HepG2 (cell line): ENCODE data around the gene JMJD8. TPM values are rescaled to one million over a fixed set of nuclear protein-coding genes. Genes with fewer than 3 reads are reported as not detected.

Experiments
- ARNTL ChIP-seq: sonication (generic); formaldehyde crosslinking; IDR thresholded peaks from 2 replicates; pipeline ENCODE4 v1.4.0; 2020; ENCODE audit warnings: mild to moderate bottlenecking, missing genetic modification reagents
- EED ChIP-seq: sonication (generic); formaldehyde crosslinking; IDR thresholded peaks from 2 replicates; pipeline ENCODE4 v1.5.0; 2020; ENCODE audit warnings: mild to moderate bottlenecking, missing genetic modification reagents
- HDAC6 ChIP-seq: fragments of 200-600 bp; sonication (generic); IDR thresholded peaks from 2 replicates; pipeline ENCODE4 v1.7.0; 2017; ENCODE audit warnings: mild to moderate bottlenecking, antibody characterized with exemption, low read length, low read depth
- HNRNPUL1 ChIP-seq: fragments of 200-400 bp; formaldehyde crosslinking; IDR thresholded peaks from 2 replicates; pipeline ENCODE4 v1.6.1; 2017; ENCODE audit warnings: low read depth, mild to moderate bottlenecking, low read length, moderate library complexity
- JARID2 ChIP-seq: sonication (generic); formaldehyde crosslinking; IDR thresholded peaks from 2 replicates; pipeline ENCODE4 v1.8.1; 2023; ENCODE audit warnings: missing genetic modification reagents, inconsistent platforms; ENCODE audit not compliant: insufficient replicate concordance
- NFIB ChIP-seq: sonication (generic); formaldehyde crosslinking; IDR thresholded peaks from 2 replicates; pipeline ENCODE4 v1.9.0; 2021; ENCODE audit warnings: missing genetic modification reagents, mild to moderate bottlenecking, borderline replicate concordance
- REPIN1 ChIP-seq: sonication (generic); formaldehyde crosslinking; IDR thresholded peaks from 2 replicates; pipeline ENCODE4 v1.8.0; 2022; ENCODE audit warnings: missing genetic modification reagents, low read depth, mild to moderate bottlenecking, borderline replicate concordance
- SKI ChIP-seq: fragments of 450-650 bp; IDR thresholded peaks from one replicate; pipeline ENCODE4 v1.6.1; 2018; ENCODE audit warnings: mild to moderate bottlenecking; ENCODE audit not compliant: partially characterized antibody
- SNAI1 ChIP-seq: sonication (generic); formaldehyde crosslinking; IDR thresholded peaks from 2 replicates; pipeline ENCODE4 v1.5.0; 2020; ENCODE audit warnings: mild to moderate bottlenecking, missing genetic modification reagents, borderline replicate concordance
- ZNF232 ChIP-seq: sonication (generic); formaldehyde crosslinking; IDR thresholded peaks from 2 replicates; pipeline ENCODE4 v1.4.0; 2020; ENCODE audit warnings: missing genetic modification reagents, borderline replicate concordance
- ZNF383 ChIP-seq: sonication (generic); formaldehyde crosslinking; IDR thresholded peaks from 2 replicates; pipeline ENCODE4 v1.4.0; 2020; ENCODE audit warnings: missing genetic modification reagents, mild to moderate bottlenecking, borderline replicate concordance
- ZNF7 ChIP-seq: IDR thresholded peaks from 2 replicates; pipeline ENCODE4 v1.6.1; 2016; ENCODE audit warnings: missing biosample characterization, missing genetic modification reagents
- ZNF724P ChIP-seq: sonication (generic); formaldehyde crosslinking; IDR thresholded peaks from 2 replicates; pipeline ENCODE4 v1.8.0; 2022; ENCODE audit warnings: missing genetic modification reagents, borderline replicate concordance
- polyA plus RNA-seq, 8 experiments: library from polyadenylated mRNA; depleted of rRNA in 3 of 8; stranded (reverse) in 7 of 8; unstranded in 1 of 8; fragments of >200 nt; fragmentation: Illumina TruSeq in 4 of 8; extraction: Trizol in 4 of 8; gene quantifications; 2 replicates each; pipeline versions ENCODE4 v1.2.1 to v1.2.3, GENCODE V29; 2011 to 2016; ENCODE audit warnings: low read depth in 4 of 8, missing spikeins in 1 of 8, mixed read lengths in 1 of 8; ENCODE audit not compliant: insufficient read depth in 1 of 8
- total RNA-seq, 5 experiments: library from RNA; depleted of rRNA; stranded (reverse); fragments of >200 nt; fragmentation: Illumina TruSeq; extraction: Trizol; gene quantifications; 2 replicates each; pipeline ENCODE4 v1.2.3, GENCODE V29; 2016; ENCODE audit warnings: low read depth in 1 of 5
- TF ChIP-seq, protein P1 (sequence below): sonication (generic); formaldehyde crosslinking; IDR thresholded peaks from 2 replicates; pipeline ENCODE4 v1.5.1; 2020; ENCODE audit warnings: mild to moderate bottlenecking, missing genetic modification reagents, borderline replicate concordance
- TF ChIP-seq, protein P2 (sequence below), 2 experiments: sonication (generic) in 1 of 2; formaldehyde crosslinking in 1 of 2; IDR thresholded peaks; 2 replicates each; pipeline versions ENCODE4 v1.6.1 to v1.9.0; 2014 to 2022; ENCODE audit warnings: antibody characterized with exemption in 1 of 2, borderline replicate concordance in 1 of 2, inconsistent platforms in 1 of 2, low read depth in 1 of 2, missing genetic modification reagents in 1 of 2
- TF ChIP-seq, protein P3 (sequence below): IDR thresholded peaks from 2 replicates; pipeline ENCODE4 v1.6.1; 2016; ENCODE audit warnings: missing genetic modification reagents, missing compliant biosample characterization
- TF ChIP-seq, protein P4 (sequence below): sonication (generic); formaldehyde crosslinking; IDR thresholded peaks from 2 replicates; pipeline ENCODE4 v1.8.0; 2022; ENCODE audit warnings: missing genetic modification reagents, mild to moderate bottlenecking, moderate library complexity, borderline replicate concordance

JMJD8 gene
- total and polyA plus RNA-seq, 2 of the 13 experiments (the other 11 are each of a cell fraction or from before 2014, with no cell fraction given): 2.6 to 11.8 TPM

DNA sequence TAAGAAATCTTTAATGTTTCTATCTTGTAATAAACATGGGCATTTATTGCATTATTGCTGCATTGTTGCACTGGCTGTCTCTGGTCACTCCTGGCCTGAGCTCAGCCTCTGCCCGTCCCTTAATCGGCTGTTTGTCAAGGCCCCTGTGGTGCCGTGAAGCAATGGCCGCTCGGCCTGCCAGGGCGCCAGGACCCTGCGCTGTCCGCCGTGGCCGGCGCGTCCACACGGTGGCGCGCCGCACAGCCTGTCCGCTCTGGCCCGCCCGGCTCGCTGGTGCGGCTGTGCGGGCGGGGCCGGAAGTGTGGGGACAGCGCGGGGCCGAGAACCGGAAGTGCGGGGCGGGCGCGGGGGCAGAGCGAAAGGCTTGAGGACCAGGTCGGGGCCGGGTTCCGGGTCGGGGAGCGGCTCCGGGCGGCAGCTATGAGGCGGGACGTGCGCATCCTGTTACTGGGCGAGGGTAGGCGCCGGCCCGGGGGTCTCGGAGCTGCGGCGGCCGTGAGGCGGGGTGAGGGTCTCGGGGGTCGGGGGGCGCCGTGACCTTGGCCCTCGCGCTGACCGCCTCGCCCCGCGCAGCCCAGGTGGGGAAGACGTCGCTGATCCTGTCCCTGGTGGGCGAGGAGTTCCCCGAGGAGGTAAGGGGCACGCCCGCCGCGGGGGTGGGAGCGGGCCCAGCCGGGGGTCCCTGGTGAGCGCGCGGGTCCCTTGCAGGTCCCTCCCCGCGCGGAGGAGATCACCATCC, 16.2 kb downstream of the JMJD8 start, which contains the start of gene RHOT2 (continued):
- TF ChIP-seq HDAC6: no peak
- TF ChIP-seq ARNTL (CRISPR knock-in tag): peak; percentile 57
- TF ChIP-seq, protein P1, sequence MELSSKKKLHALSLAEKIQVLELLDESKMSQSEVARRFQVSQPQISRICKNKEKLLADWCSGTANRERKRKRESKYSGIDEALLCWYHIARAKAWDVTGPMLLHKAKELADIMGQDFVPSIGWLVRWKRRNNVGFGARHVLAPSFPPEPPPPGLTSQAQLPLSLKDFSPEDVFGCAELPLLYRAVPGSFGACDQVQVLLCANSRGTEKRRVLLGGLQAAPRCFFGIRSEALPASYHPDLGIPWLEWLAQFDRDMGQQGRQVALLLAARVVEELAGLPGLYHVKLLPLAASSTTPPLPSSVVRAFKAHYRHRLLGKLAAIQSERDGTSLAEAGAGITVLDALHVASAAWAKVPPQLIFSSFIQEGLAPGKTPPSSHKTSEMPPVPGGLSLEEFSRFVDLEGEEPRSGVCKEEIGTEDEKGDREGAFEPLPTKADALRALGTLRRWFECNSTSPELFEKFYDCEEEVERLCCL: peak; percentile 73; the same call in 1 of the 2 replicates
- no peak for TF ChIP-seq HNRNPUL1
- TF ChIP-seq EED (CRISPR knock-in tag): no peak
- 0 out of 2 replicates have a peak, but pooled peaks have one; percentile 33 for TF ChIP-seq ZNF383 (CRISPR knock-in tag)
- no peak for TF ChIP-seq ZNF7
- no peak for TF ChIP-seq JARID2
- TF ChIP-seq, protein P2, sequence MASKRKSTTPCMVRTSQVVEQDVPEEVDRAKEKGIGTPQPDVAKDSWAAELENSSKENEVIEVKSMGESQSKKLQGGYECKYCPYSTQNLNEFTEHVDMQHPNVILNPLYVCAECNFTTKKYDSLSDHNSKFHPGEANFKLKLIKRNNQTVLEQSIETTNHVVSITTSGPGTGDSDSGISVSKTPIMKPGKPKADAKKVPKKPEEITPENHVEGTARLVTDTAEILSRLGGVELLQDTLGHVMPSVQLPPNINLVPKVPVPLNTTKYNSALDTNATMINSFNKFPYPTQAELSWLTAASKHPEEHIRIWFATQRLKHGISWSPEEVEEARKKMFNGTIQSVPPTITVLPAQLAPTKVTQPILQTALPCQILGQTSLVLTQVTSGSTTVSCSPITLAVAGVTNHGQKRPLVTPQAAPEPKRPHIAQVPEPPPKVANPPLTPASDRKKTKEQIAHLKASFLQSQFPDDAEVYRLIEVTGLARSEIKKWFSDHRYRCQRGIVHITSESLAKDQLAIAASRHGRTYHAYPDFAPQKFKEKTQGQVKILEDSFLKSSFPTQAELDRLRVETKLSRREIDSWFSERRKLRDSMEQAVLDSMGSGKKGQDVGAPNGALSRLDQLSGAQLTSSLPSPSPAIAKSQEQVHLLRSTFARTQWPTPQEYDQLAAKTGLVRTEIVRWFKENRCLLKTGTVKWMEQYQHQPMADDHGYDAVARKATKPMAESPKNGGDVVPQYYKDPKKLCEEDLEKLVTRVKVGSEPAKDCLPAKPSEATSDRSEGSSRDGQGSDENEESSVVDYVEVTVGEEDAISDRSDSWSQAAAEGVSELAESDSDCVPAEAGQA (IDR thresholded peaks at IDR 0.05; ENCODE audit: low read depth): peak; percentile 73
- TF ChIP-seq, protein P2 (CRISPR knock-in tag; IDR thresholded peaks at IDR 0.05; ENCODE audit: borderline replicate concordance): no peak; the same call in 1 of the 2 replicates
- TF ChIP-seq SNAI1 (CRISPR knock-in tag): no peak
- TF ChIP-seq REPIN1 (CRISPR knock-in tag): peak; percentile 34; the same call in 1 of the 2 replicates
- peak; percentile 51; the same call in 1 of the 2 replicates for TF ChIP-seq ZNF232 (CRISPR knock-in tag)
- TF ChIP-seq SKI: peak; percentile 79
- TF ChIP-seq, protein P3, sequence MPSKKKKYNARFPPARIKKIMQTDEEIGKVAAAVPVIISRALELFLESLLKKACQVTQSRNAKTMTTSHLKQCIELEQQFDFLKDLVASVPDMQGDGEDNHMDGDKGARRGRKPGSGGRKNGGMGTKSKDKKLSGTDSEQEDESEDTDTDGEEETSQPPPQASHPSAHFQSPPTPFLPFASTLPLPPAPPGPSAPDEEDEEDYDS: peak; percentile 61; the same call in 1 of the 2 replicates
- TF ChIP-seq NFIB (CRISPR knock-in tag): no peak
- TF ChIP-seq ZNF724P (CRISPR knock-in tag): peak; percentile 75; the same call in 1 of the 2 replicates
- TF ChIP-seq, protein P4, sequence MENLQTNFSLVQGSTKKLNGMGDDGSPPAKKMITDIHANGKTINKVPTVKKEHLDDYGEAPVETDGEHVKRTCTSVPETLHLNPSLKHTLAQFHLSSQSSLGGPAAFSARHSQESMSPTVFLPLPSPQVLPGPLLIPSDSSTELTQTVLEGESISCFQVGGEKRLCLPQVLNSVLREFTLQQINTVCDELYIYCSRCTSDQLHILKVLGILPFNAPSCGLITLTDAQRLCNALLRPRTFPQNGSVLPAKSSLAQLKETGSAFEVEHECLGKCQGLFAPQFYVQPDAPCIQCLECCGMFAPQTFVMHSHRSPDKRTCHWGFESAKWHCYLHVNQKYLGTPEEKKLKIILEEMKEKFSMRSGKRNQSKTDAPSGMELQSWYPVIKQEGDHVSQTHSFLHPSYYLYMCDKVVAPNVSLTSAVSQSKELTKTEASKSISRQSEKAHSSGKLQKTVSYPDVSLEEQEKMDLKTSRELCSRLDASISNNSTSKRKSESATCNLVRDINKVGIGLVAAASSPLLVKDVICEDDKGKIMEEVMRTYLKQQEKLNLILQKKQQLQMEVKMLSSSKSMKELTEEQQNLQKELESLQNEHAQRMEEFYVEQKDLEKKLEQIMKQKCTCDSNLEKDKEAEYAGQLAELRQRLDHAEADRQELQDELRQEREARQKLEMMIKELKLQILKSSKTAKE: no peak
